Measurements from ENCODE around the gene FCHSD2. TPM values are rescaled to one million over a fixed set of nuclear protein-coding genes. Genes with fewer than 3 reads are reported as not detected.
A peak's percentile ranks its signal among the peaks of the same experiment; 100 is the strongest.

The FCHSD2 gene
- total and polyA plus RNA-seq, 4 donors = 7.6 to 18.7 (median 9.9) TPM

DNA sequence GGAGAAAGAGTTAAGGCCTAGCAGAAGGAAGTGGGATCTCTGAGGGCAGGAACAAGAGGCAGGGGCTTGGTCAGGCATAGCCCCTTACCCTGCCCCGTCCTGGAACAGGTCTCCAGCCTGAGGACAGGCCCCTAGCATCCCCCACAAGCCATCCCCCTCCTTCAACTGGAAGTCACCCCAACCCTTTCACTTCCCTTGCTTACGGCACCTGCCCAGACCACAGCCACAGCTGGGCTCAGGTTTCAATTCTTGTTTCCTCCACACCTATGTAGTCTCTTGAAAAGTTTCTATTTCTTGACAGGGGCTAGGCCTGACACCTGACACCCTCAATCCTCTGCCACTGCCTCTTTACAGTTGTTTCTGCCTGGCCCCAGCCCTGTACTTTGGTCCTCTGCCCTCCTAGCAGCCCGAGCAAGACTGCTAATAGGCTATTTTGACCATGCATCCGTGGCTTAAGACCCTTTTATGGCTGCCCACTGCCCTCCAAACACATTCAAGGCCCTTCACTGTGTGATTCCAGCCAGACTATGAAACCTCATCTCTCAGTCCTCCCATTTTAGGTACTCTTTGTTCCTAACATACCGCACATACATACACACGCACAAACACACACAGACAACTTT is 10.9 kb upstream of the FCHSD2 start:
- 87% methylated on average over 6 of the region's 6 CpGs for WGBS
- no peak for DNase-seq (ENCODE audit: low spot score)
- TF ChIP-seq FOXA1 (IDR thresholded peaks at IDR 0.05) (no peak), EGR1 (IDR thresholded peaks at IDR 0.05; ENCODE audit: low read depth in 2 of 2) (no peak), GABPA (IDR thresholded peaks at IDR 0.05 in 1 of 2, conservative IDR thresholded peaks at IDR 0.05 in 1 of 2) (no peak), RXRA (IDR thresholded peaks at IDR 0.05) (no peak), RAD21 (IDR thresholded peaks at IDR 0.05) (no peak), FOXA2 (IDR thresholded peaks at IDR 0.05) (no peak)

DNA sequence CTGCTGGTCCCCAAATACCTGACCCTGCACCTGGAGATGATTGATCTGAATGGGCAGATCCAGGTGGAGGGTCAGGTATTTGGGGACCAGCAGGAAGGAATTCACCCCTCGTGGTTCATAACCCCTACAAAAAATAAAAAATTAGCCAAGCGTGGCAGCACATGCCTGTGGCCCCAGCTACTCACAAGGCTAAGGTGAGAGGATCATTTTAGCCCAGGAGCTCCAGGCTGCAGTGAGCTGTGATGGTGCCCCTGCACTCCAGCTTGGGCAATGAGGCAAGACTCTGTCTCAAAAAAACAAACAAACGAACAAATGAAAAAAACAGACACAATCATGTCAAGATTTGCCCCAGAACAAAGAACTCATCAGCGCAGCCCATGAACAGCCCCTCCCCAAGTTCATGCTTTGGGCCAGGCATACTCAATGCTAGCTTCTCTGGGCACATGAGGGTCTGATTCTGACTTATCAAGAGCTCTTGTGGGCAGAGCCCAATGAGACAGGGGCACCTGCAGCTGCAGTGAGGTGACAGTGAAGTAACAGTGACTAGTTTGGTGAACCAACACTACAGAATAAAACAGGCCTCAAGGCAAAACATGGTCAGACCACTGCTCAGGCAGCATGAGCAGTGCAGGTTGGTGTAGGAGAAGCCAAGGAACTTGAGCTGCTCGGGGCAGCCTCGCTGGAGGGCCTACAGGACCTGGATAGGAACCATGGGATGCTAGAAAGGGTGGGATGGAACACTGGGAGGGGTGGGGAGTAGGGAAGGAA is 10.2 kb upstream of the FCHSD2 start:
- no peak for DNase-seq (ENCODE audit: low spot score)
- no peak overlapping the region for H3K9ac ChIP-seq (ENCODE audit: low read depth in 1 of 2, low read length in 2 of 2)
- 92% methylated on average over 6 of the region's 6 CpGs for WGBS

More for the DNA sequence above, 10.9 kb upstream of the FCHSD2 start:
- Histone ChIP-seq H3K4me3 (ENCODE audit: low read depth in 1 of 3, low read length in 3 of 3) (no peak overlapping the region), H3K4me1 (ENCODE audit: control insufficient read depth in 4 of 4, insufficient read depth in 4 of 4, low read length in 3 of 4) (peaks cover 2 to 15% (median 8%) of the 10 kb centered on the region in 4 donors), H3K27ac (ENCODE audit: low read depth in 1 of 2, low read length in 2 of 2) (peak overlapping the region in 1 of 2 donors; percentile 19), H3K36me3 (ENCODE audit: control insufficient read depth in 4 of 4, insufficient read depth in 3 of 4, low read depth in 1 of 4, low read length in 3 of 4) (no peaks in the 10 kb centered on the region), H3K27me3 (ENCODE audit: control insufficient read depth in 4 of 4, insufficient read depth in 4 of 4, low read length in 3 of 4) (no peaks in the 10 kb centered on the region), H3K9ac (ENCODE audit: low read depth in 1 of 2, low read length in 2 of 2) (no peak overlapping the region), H3K9me3 (ENCODE audit: control insufficient read depth in 4 of 4, low read length in 3 of 4) (no peaks in the 10 kb centered on the region)

More for the DNA sequence above, 10.2 kb upstream of the FCHSD2 start:
- Histone ChIP-seq H3K36me3 (ENCODE audit: control insufficient read depth in 4 of 4, insufficient read depth in 3 of 4, low read depth in 1 of 4, low read length in 3 of 4) (no peaks in the 10 kb centered on the region), H3K9me3 (ENCODE audit: control insufficient read depth in 4 of 4, low read length in 3 of 4) (no peaks in the 10 kb centered on the region), H3K4me3 (ENCODE audit: low read depth in 1 of 3, low read length in 3 of 3) (no peak overlapping the region), H3K27ac (ENCODE audit: low read depth in 1 of 2, low read length in 2 of 2) (peak overlapping the region in 1 of 2 donors; percentile 19), H3K4me1 (ENCODE audit: control insufficient read depth in 4 of 4, insufficient read depth in 4 of 4, low read length in 3 of 4) (peaks cover 3 to 15% (median 10%) of the 10 kb centered on the region in 4 donors), H3K27me3 (ENCODE audit: control insufficient read depth in 4 of 4, insufficient read depth in 4 of 4, low read length in 3 of 4) (no peaks in the 10 kb centered on the region)
- TF ChIP-seq HNF4A (conservative IDR thresholded peaks at IDR 0.05) (no peak), HNF4G (IDR thresholded peaks at IDR 0.05) (no peak), RXRA (IDR thresholded peaks at IDR 0.05) (no peak), RAD21 (IDR thresholded peaks at IDR 0.05) (no peak), FOXA2 (IDR thresholded peaks at IDR 0.05) (no peak), EGR1 (IDR thresholded peaks at IDR 0.05; ENCODE audit: low read depth in 2 of 2) (no peak), NR2F2 (IDR thresholded peaks at IDR 0.05) (no peak), TAF1 (conservative IDR thresholded peaks at IDR 0.05) (no peak), SP1 (IDR thresholded peaks at IDR 0.05) (no peak), YY1 (IDR thresholded peaks at IDR 0.05) (no peak), FOXA1 (IDR thresholded peaks at IDR 0.05) (no peak), JUND (IDR thresholded peaks at IDR 0.05) (no peak), GABPA (IDR thresholded peaks at IDR 0.05 in 1 of 2, conservative IDR thresholded peaks at IDR 0.05 in 1 of 2) (no peak)
- TF ChIP-seq, protein P1, sequence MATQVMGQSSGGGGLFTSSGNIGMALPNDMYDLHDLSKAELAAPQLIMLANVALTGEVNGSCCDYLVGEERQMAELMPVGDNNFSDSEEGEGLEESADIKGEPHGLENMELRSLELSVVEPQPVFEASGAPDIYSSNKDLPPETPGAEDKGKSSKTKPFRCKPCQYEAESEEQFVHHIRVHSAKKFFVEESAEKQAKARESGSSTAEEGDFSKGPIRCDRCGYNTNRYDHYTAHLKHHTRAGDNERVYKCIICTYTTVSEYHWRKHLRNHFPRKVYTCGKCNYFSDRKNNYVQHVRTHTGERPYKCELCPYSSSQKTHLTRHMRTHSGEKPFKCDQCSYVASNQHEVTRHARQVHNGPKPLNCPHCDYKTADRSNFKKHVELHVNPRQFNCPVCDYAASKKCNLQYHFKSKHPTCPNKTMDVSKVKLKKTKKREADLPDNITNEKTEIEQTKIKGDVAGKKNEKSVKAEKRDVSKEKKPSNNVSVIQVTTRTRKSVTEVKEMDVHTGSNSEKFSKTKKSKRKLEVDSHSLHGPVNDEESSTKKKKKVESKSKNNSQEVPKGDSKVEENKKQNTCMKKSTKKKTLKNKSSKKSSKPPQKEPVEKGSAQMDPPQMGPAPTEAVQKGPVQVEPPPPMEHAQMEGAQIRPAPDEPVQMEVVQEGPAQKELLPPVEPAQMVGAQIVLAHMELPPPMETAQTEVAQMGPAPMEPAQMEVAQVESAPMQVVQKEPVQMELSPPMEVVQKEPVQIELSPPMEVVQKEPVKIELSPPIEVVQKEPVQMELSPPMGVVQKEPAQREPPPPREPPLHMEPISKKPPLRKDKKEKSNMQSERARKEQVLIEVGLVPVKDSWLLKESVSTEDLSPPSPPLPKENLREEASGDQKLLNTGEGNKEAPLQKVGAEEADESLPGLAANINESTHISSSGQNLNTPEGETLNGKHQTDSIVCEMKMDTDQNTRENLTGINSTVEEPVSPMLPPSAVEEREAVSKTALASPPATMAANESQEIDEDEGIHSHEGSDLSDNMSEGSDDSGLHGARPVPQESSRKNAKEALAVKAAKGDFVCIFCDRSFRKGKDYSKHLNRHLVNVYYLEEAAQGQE (IDR thresholded peaks at IDR 0.05) = no peak
- TF ChIP-seq, protein P2, sequence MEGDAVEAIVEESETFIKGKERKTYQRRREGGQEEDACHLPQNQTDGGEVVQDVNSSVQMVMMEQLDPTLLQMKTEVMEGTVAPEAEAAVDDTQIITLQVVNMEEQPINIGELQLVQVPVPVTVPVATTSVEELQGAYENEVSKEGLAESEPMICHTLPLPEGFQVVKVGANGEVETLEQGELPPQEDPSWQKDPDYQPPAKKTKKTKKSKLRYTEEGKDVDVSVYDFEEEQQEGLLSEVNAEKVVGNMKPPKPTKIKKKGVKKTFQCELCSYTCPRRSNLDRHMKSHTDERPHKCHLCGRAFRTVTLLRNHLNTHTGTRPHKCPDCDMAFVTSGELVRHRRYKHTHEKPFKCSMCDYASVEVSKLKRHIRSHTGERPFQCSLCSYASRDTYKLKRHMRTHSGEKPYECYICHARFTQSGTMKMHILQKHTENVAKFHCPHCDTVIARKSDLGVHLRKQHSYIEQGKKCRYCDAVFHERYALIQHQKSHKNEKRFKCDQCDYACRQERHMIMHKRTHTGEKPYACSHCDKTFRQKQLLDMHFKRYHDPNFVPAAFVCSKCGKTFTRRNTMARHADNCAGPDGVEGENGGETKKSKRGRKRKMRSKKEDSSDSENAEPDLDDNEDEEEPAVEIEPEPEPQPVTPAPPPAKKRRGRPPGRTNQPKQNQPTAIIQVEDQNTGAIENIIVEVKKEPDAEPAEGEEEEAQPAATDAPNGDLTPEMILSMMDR (IDR thresholded peaks at IDR 0.05; ENCODE audit: low read depth, low read length, missing input control) = no peak
- TF ChIP-seq, protein P3, sequence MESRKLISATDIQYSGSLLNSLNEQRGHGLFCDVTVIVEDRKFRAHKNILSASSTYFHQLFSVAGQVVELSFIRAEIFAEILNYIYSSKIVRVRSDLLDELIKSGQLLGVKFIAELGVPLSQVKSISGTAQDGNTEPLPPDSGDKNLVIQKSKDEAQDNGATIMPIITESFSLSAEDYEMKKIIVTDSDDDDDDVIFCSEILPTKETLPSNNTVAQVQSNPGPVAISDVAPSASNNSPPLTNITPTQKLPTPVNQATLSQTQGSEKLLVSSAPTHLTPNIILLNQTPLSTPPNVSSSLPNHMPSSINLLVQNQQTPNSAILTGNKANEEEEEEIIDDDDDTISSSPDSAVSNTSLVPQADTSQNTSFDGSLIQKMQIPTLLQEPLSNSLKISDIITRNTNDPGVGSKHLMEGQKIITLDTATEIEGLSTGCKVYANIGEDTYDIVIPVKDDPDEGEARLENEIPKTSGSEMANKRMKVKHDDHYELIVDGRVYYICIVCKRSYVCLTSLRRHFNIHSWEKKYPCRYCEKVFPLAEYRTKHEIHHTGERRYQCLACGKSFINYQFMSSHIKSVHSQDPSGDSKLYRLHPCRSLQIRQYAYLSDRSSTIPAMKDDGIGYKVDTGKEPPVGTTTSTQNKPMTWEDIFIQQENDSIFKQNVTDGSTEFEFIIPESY (IDR thresholded peaks at IDR 0.05) = no peak
- TF ChIP-seq, protein P4, sequence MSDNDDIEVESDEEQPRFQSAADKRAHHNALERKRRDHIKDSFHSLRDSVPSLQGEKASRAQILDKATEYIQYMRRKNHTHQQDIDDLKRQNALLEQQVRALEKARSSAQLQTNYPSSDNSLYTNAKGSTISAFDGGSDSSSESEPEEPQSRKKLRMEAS (IDR thresholded peaks at IDR 0.05) = no peak
- TF ChIP-seq, protein P5, sequence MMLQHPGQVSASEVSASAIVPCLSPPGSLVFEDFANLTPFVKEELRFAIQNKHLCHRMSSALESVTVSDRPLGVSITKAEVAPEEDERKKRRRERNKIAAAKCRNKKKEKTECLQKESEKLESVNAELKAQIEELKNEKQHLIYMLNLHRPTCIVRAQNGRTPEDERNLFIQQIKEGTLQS (IDR thresholded peaks at IDR 0.05) = no peak

All from liver (tissue), 9 donors.